Measurements from ENCODE around the gene APBB2.

- no peak for TF ChIP-seq CTCF (IDR thresholded peaks at IDR 0.05)
- no peak for TF ChIP-seq POLR2A (IDR thresholded peaks at IDR 0.05)
Observed at GRCh38 chr4:40848251-40848650, 366.1 kb downstream of the APBB2 start.
